ENCODE data around the gene GNL3.
"Not testable (repeated sequence)": the region's sequence is repeated elsewhere in the genome, so short reads cannot be mapped to it uniquely, and the experiment has no call there.

Gene GNL3

GRCh38 chr3:52670621-52671521, 15.0 kb upstream of the GNL3 start:
- DNase-seq (ENCODE audit: insufficient read length, low spot score) (no peak), FAIRE-seq (peak; percentile 88)
- TF ChIP-seq PAX5 (IDR thresholded peaks at IDR 0.05; ENCODE audit: insufficient read depth, low read length, severe bottlenecking), result no peak
- peak; percentile 40; the same call in 1 of the 2 replicates for TF ChIP-seq POU2F2 (IDR thresholded peaks at IDR 0.05; ENCODE audit: low read depth, low read length)
- TF ChIP-seq POLR2A (IDR thresholded peaks at IDR 0.05; ENCODE audit: low read depth, low read length), result no peak
- no peak for TF ChIP-seq SPI1 (IDR thresholded peaks at IDR 0.05; ENCODE audit: low read depth, low read length)

DNA sequence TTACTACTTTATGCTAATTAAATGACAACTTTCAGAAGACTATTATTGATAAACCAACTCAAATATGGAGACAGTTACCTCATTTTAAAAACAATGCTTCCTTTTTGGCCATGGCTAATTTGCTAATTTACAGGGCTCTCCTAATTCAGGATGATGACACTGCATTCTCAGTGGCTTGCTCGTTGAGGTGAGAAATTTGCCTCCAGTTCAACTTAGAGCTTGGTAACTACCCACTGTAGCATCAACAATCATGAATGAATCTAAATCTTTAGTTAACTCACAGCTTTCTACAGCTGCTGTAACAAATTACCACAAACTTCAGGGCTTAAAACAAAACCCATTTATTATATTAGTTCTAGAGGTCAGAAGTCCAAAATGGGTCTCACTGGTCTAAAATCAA, 14.2 kb upstream of the GNL3 start:
- DNase-seq (ENCODE audit: insufficient read length, low spot score), result no peak
- TF ChIP-seq POLR2AphosphoS5 (IDR thresholded peaks at IDR 0.05; ENCODE audit: low read depth, low read length) (no peak), POU2F2 (IDR thresholded peaks at IDR 0.05; ENCODE audit: low read depth, low read length) (no peak), PAX5 (IDR thresholded peaks at IDR 0.05; ENCODE audit: insufficient read depth, low read length, severe bottlenecking) (no peak)
- FAIRE-seq, result no peak

GRCh38 chr3:52676201-52676600, 9.6 kb upstream of the GNL3 start:
- DNase-seq (ENCODE audit: insufficient read length, low spot score); FAIRE-seq: not testable (repeated sequence)

GRCh38 chr3:52678265-52679198, 7.3 kb upstream of the GNL3 start:
- no peak for FAIRE-seq
- TF ChIP-seq SPI1 (IDR thresholded peaks at IDR 0.05; ENCODE audit: low read depth, low read length) (no peak), POU2F2 (IDR thresholded peaks at IDR 0.05; ENCODE audit: low read depth, low read length) (no peak), TAF1 (IDR thresholded peaks at IDR 0.05; ENCODE audit: low read depth, low read length) (no peak), PAX5 (IDR thresholded peaks at IDR 0.05; ENCODE audit: insufficient read depth, low read length, severe bottlenecking) (no peak), POLR2A (IDR thresholded peaks at IDR 0.05; ENCODE audit: low read depth, low read length) (no peak), POLR2AphosphoS5 (IDR thresholded peaks at IDR 0.05; ENCODE audit: low read depth, low read length) (no peak)
- DNase-seq (ENCODE audit: insufficient read length, low spot score), result no peak

DNA sequence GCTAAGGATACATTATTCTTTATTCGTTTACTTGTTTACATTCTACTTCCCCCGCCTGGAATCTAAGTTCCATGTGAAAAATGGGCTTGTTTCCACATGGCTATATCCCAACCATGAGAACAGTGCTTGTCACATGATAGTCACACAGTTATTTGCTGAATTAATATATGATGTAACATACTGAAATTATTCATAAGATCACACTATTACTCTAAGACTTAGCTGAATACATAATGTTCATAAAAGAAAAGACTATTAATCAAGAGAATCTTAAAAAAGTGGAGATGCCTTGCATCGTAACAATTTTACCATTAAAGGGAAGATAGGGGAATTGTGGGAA, 6.7 kb upstream of the GNL3 start:
- FAIRE-seq, result no peak
- no peak for TF ChIP-seq POU2F2 (IDR thresholded peaks at IDR 0.05; ENCODE audit: low read depth, low read length)
- TF ChIP-seq PAX5 (IDR thresholded peaks at IDR 0.05; ENCODE audit: insufficient read depth, low read length, severe bottlenecking), result no peak
- no peak for TF ChIP-seq POLR2A (IDR thresholded peaks at IDR 0.05; ENCODE audit: low read depth, low read length)
- TF ChIP-seq TAF1 (IDR thresholded peaks at IDR 0.05; ENCODE audit: low read depth, low read length), result no peak
- no peak for TF ChIP-seq POLR2AphosphoS5 (IDR thresholded peaks at IDR 0.05; ENCODE audit: low read depth, low read length)
- TF ChIP-seq SPI1 (IDR thresholded peaks at IDR 0.05; ENCODE audit: low read depth, low read length), result no peak
- no peak for DNase-seq (ENCODE audit: insufficient read length, low spot score)

DNA sequence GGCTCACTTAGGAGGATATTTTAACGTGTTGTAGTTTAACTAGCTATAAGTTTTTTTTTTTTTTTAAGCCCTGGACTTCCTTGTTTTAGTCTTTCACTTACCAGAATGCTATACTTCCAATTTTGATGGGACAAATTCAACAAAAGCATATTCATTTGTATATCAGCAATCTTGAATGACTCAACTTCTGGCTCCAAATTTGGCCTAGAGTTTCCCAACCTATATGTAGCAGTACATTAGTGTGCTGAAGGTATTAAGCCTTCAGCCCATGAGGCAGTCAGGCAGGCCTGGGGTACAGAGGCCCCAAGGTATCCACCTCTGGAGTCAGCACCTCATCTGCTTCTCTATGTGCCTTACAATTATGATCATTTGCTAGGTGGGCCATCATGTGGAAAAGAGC, 6.0 kb upstream of the GNL3 start:
- DNase-seq (ENCODE audit: insufficient read length, low spot score) (no peak), FAIRE-seq (peak; percentile 35)
- no peak for TF ChIP-seq TAF1 (IDR thresholded peaks at IDR 0.05; ENCODE audit: low read depth, low read length)
- TF ChIP-seq POU2F2 (IDR thresholded peaks at IDR 0.05; ENCODE audit: low read depth, low read length), result no peak
- TF ChIP-seq PAX5 (IDR thresholded peaks at IDR 0.05; ENCODE audit: insufficient read depth, low read length, severe bottlenecking), result no peak
- TF ChIP-seq SPI1 (IDR thresholded peaks at IDR 0.05; ENCODE audit: low read depth, low read length), result no peak
- no peak for TF ChIP-seq POLR2AphosphoS5 (IDR thresholded peaks at IDR 0.05; ENCODE audit: low read depth, low read length)
- TF ChIP-seq POLR2A (IDR thresholded peaks at IDR 0.05; ENCODE audit: low read depth, low read length), result no peak

DNA sequence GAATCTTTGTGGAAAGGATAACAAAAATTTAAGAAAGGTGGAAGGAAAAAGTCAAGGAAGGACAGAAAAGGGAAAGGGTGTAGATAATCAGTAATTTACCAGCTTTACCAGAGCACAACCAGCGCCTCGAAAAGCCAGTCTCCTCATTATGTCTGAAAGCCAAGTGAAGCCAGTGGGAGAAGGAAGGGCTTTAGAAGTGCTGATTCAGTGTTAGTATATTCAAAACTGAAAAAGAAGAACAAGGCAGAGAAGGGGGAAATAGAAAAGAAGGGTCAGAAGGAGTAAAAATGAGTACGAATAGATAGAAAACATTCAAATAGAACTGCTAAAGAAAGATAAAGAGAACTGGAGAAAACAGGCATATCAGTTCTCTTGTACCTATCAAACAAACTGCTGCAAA, 4.2 kb upstream of the GNL3 start:
- FAIRE-seq (no peak), DNase-seq (ENCODE audit: insufficient read length, low spot score) (no peak)
- TF ChIP-seq PAX5 (IDR thresholded peaks at IDR 0.05; ENCODE audit: insufficient read depth, low read length, severe bottlenecking) (no peak), SPI1 (IDR thresholded peaks at IDR 0.05; ENCODE audit: low read depth, low read length) (no peak), POLR2AphosphoS5 (IDR thresholded peaks at IDR 0.05; ENCODE audit: low read depth, low read length) (no peak), POLR2A (IDR thresholded peaks at IDR 0.05; ENCODE audit: low read depth, low read length) (no peak), TAF1 (IDR thresholded peaks at IDR 0.05; ENCODE audit: low read depth, low read length) (no peak), POU2F2 (IDR thresholded peaks at IDR 0.05; ENCODE audit: low read depth, low read length) (no peak)

- FAIRE-seq (peak; percentile 82), DNase-seq (ENCODE audit: insufficient read length, low spot score) (no peak)
- TF ChIP-seq POLR2AphosphoS5 (IDR thresholded peaks at IDR 0.05; ENCODE audit: low read depth, low read length) (no peak), TAF1 (IDR thresholded peaks at IDR 0.05; ENCODE audit: low read depth, low read length) (no peak), SPI1 (IDR thresholded peaks at IDR 0.05; ENCODE audit: low read depth, low read length) (no peak), PAX5 (IDR thresholded peaks at IDR 0.05; ENCODE audit: insufficient read depth, low read length, severe bottlenecking) (no peak), POLR2A (IDR thresholded peaks at IDR 0.05; ENCODE audit: low read depth, low read length) (no peak), POU2F2 (IDR thresholded peaks at IDR 0.05; ENCODE audit: low read depth, low read length) (no peak)
Measured at GRCh38 chr3:52682016-52682415, 3.8 kb upstream of the GNL3 start.

DNA sequence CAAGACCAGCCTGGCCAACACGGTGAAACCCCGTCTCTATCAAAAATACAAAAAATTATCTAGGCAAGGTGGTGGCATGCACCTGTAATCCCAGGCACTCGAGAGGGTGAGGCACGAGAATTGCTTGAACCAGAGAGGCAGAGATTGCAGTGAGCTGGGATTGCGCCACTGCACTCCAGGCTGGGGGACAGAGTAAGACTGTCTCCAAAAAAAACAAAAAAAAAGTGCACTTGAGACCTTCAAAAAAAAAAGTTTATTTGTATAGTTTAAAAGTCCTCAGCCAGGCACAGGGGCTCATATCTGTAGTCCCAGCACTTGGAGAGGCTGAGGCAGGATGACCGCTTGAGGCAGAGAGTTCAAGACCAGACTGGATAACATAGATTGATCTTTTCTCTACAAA, 2.2 kb upstream of the GNL3 start:
- FAIRE-seq, result no peak
- DNase-seq (ENCODE audit: insufficient read length, low spot score), result no peak
- TF ChIP-seq SPI1 (IDR thresholded peaks at IDR 0.05; ENCODE audit: low read depth, low read length) (no peak), TAF1 (IDR thresholded peaks at IDR 0.05; ENCODE audit: low read depth, low read length) (no peak), POLR2A (IDR thresholded peaks at IDR 0.05; ENCODE audit: low read depth, low read length) (no peak), POU2F2 (IDR thresholded peaks at IDR 0.05; ENCODE audit: low read depth, low read length) (no peak), POLR2AphosphoS5 (IDR thresholded peaks at IDR 0.05; ENCODE audit: low read depth, low read length) (no peak)
